HepG2 (cell line): ENCODE data around the gene SPATA32. TPM values are rescaled to one million over a fixed set of nuclear protein-coding genes. Genes with fewer than 3 reads are reported as not detected.

Experiments
- FOXO1 ChIP-seq: sonication (generic); formaldehyde crosslinking; IDR thresholded peaks from 2 replicates; pipeline ENCODE4 v1.4.0; 2020; ENCODE audit warnings: missing genetic modification reagents
- HNRNPLL ChIP-seq: fragments of 200-400 bp; formaldehyde crosslinking; IDR thresholded peaks from 2 replicates; pipeline ENCODE4 v1.6.1; 2017; ENCODE audit warnings: mild to moderate bottlenecking, low read depth, low read length; ENCODE audit not compliant: poor library complexity, severe bottlenecking
- HOXD1 ChIP-seq: sonication (generic); formaldehyde crosslinking; IDR thresholded peaks from 2 replicates; pipeline ENCODE4 v1.5.0; 2020; ENCODE audit warnings: missing genetic modification reagents
- JDP2 ChIP-seq: sonication (generic); formaldehyde crosslinking; IDR thresholded peaks from 2 replicates; pipeline ENCODE4 v1.8.1; 2022; ENCODE audit warnings: missing genetic modification reagents, borderline replicate concordance
- MIER2 ChIP-seq: IDR thresholded peaks from 2 replicates; pipeline ENCODE4 v1.6.1; 2016; ENCODE audit warnings: missing biosample characterization, missing genetic modification reagents
- NCOA5 ChIP-seq: sonication (generic); formaldehyde crosslinking; IDR thresholded peaks from 2 replicates; pipeline ENCODE4 v1.4.0; 2020; ENCODE audit warnings: missing genetic modification reagents
- NR2F1 ChIP-seq, 2 experiments: fragments of 450-650 bp in 1 of 2; formaldehyde crosslinking in 1 of 2; IDR thresholded peaks; 2 replicates each; pipeline versions ENCODE4 v1.5.0 to v1.6.1; 2016 to 2020; ENCODE audit warnings: mild to moderate bottlenecking in 1 of 2, missing compliant biosample characterization in 1 of 2, missing genetic modification reagents in 1 of 2, moderate library complexity in 1 of 2
- ONECUT2 ChIP-seq: sonication (generic); formaldehyde crosslinking; IDR thresholded peaks from 2 replicates; pipeline ENCODE4 v1.4.0; 2020; ENCODE audit warnings: missing genetic modification reagents
- SMC3 ChIP-seq: IDR thresholded peaks from 2 replicates; pipeline ENCODE4 v1.6.1; 2011; ENCODE audit warnings: low read length, improper control_type of control experiment
- TBL1XR1 ChIP-seq: fragments of 150-350 bp; IDR thresholded peaks from 2 replicates; pipeline ENCODE4 v1.6.1; 2014; ENCODE audit warnings: borderline replicate concordance, low read length; ENCODE audit not compliant: partially characterized antibody
- TSC22D2 ChIP-seq: sonication (generic); formaldehyde crosslinking; IDR thresholded peaks from 2 replicates; pipeline ENCODE4 v1.5.1; 2020; ENCODE audit warnings: missing genetic modification reagents, mild to moderate bottlenecking, borderline replicate concordance
- ZKSCAN8 ChIP-seq: IDR thresholded peaks from 2 replicates; pipeline ENCODE4 v1.6.1; 2016; ENCODE audit warnings: borderline replicate concordance, missing genetic modification reagents, missing compliant biosample characterization
- ZNF143 ChIP-seq: sonication (generic); formaldehyde crosslinking; IDR thresholded peaks from 2 replicates; pipeline ENCODE4 v1.4.0; 2020; ENCODE audit warnings: missing genetic modification reagents
- ZNF563 ChIP-seq: sonication (generic); formaldehyde crosslinking; IDR thresholded peaks from 2 replicates; pipeline ENCODE4 v1.8.0; 2022; ENCODE audit warnings: mild to moderate bottlenecking, moderate library complexity, missing genetic modification reagents
- ZNF749 ChIP-seq: sonication (generic); formaldehyde crosslinking; IDR thresholded peaks from 2 replicates; pipeline ENCODE4 v1.8.0; 2022; ENCODE audit warnings: mild to moderate bottlenecking, missing genetic modification reagents, moderate library complexity, borderline replicate concordance
- ZSCAN12 ChIP-seq: sonication (generic); formaldehyde crosslinking; IDR thresholded peaks from 2 replicates; pipeline ENCODE4 v1.9.0; 2021; ENCODE audit warnings: mild to moderate bottlenecking, missing genetic modification reagents
- polyA plus RNA-seq, 8 experiments: library from polyadenylated mRNA; depleted of rRNA in 3 of 8; stranded (reverse) in 7 of 8; unstranded in 1 of 8; fragments of >200 nt; fragmentation: Illumina TruSeq in 4 of 8; extraction: Trizol in 4 of 8; gene quantifications; 2 replicates each; pipeline versions ENCODE4 v1.2.1 to v1.2.3, GENCODE V29; 2011 to 2016; ENCODE audit warnings: low read depth in 4 of 8, missing spikeins in 1 of 8, mixed read lengths in 1 of 8; ENCODE audit not compliant: insufficient read depth in 1 of 8
- total RNA-seq, 5 experiments: library from RNA; depleted of rRNA; stranded (reverse); fragments of >200 nt; fragmentation: Illumina TruSeq; extraction: Trizol; gene quantifications; 2 replicates each; pipeline ENCODE4 v1.2.3, GENCODE V29; 2016; ENCODE audit warnings: low read depth in 1 of 5
- TF ChIP-seq, protein P1 (sequence below): sonication (generic); formaldehyde crosslinking; IDR thresholded peaks from 2 replicates; pipeline ENCODE4 v1.4.0; 2020; ENCODE audit warnings: missing genetic modification reagents
- TF ChIP-seq, protein P2 (sequence below): sonication (generic); formaldehyde crosslinking; IDR thresholded peaks from 2 replicates; pipeline ENCODE4 v1.4.0; 2020; ENCODE audit warnings: missing genetic modification reagents
- TF ChIP-seq, protein P3 (sequence below): sonication (generic); formaldehyde crosslinking; IDR thresholded peaks from 2 replicates; pipeline ENCODE4 v1.5.0; 2020; ENCODE audit warnings: missing genetic modification reagents, mild to moderate bottlenecking, borderline replicate concordance
- TF ChIP-seq, protein P4 (sequence below): sonication (generic); formaldehyde crosslinking; IDR thresholded peaks from 2 replicates; pipeline ENCODE4 v1.8.1; 2023; ENCODE audit warnings: missing genetic modification reagents, mild to moderate bottlenecking, borderline replicate concordance
- TF ChIP-seq, protein P5 (sequence below): sonication (generic); formaldehyde crosslinking; IDR thresholded peaks from 2 replicates; pipeline ENCODE4 v1.4.0; 2020; ENCODE audit warnings: missing genetic modification reagents
- TF ChIP-seq, protein P6 (sequence below): IDR thresholded peaks from 2 replicates; pipeline ENCODE4 v1.6.1; 2016; ENCODE audit warnings: missing compliant biosample characterization, missing genetic modification reagents, borderline replicate concordance

Gene SPATA32
- total and polyA plus RNA-seq, 2 of the 13 experiments (the other 11 are each of a cell fraction or from before 2014, with no cell fraction given), result not detected

DNA sequence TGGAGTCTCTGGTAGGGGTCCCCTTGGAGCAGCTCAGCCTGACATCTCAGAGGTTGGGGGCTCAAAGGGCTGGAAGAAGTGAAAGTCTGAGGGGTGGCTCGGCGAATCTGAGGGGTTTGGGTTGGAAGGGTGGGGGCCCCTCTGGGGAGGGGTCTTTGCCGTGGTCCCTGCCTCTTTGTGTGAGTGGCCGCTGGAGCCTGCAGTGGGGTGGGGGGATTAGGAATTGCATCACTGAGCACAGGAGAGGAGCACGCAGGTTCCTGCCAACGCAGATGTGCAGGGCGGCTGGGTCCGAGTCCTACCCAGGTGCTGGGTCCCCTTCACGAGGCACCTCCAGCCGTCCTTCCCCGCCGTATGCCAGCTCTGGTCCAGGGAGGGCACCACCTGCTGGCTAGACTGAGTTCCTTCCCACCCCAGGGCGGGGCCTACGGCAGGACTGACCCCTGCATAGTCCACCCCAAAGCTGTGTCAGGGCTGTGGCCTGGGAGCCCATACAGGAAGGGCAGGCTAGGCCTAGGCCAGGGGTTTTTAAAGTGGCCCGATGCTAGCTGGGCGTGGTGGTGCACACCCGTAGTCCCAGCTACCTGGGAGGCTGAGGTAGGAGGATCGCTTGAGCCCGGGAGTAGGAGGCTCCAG is 30.3 kb downstream of the SPATA32 start (continued):
- TF ChIP-seq, protein P1, sequence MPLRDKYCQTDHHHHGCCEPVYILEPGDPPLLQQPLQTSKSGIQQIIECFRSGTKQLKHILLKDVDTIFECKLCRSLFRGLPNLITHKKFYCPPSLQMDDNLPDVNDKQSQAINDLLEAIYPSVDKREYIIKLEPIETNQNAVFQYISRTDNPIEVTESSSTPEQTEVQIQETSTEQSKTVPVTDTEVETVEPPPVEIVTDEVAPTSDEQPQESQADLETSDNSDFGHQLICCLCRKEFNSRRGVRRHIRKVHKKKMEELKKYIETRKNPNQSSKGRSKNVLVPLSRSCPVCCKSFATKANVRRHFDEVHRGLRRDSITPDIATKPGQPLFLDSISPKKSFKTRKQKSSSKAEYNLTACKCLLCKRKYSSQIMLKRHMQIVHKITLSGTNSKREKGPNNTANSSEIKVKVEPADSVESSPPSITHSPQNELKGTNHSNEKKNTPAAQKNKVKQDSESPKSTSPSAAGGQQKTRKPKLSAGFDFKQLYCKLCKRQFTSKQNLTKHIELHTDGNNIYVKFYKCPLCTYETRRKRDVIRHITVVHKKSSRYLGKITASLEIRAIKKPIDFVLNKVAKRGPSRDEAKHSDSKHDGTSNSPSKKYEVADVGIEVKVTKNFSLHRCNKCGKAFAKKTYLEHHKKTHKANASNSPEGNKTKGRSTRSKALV (CRISPR knock-in tag), result 0 out of 2 replicates have a peak, but pooled peaks have one; percentile 55
- TF ChIP-seq TSC22D2 (CRISPR knock-in tag), result no peak
- no peak for TF ChIP-seq ZNF563 (CRISPR knock-in tag)
- TF ChIP-seq, protein P2, sequence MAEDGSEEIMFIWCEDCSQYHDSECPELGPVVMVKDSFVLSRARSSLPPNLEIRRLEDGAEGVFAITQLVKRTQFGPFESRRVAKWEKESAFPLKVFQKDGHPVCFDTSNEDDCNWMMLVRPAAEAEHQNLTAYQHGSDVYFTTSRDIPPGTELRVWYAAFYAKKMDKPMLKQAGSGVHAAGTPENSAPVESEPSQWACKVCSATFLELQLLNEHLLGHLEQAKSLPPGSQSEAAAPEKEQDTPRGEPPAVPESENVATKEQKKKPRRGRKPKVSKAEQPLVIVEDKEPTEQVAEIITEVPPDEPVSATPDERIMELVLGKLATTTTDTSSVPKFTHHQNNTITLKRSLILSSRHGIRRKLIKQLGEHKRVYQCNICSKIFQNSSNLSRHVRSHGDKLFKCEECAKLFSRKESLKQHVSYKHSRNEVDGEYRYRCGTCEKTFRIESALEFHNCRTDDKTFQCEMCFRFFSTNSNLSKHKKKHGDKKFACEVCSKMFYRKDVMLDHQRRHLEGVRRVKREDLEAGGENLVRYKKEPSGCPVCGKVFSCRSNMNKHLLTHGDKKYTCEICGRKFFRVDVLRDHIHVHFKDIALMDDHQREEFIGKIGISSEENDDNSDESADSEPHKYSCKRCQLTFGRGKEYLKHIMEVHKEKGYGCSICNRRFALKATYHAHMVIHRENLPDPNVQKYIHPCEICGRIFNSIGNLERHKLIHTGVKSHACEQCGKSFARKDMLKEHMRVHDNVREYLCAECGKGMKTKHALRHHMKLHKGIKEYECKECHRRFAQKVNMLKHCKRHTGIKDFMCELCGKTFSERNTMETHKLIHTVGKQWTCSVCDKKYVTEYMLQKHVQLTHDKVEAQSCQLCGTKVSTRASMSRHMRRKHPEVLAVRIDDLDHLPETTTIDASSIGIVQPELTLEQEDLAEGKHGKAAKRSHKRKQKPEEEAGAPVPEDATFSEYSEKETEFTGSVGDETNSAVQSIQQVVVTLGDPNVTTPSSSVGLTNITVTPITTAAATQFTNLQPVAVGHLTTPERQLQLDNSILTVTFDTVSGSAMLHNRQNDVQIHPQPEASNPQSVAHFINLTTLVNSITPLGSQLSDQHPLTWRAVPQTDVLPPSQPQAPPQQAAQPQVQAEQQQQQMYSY (CRISPR knock-in tag), result no peak
- 0 out of 2 replicates have a peak, but pooled peaks have one; percentile 29 for TF ChIP-seq ZSCAN12 (CRISPR knock-in tag)
- no peak for TF ChIP-seq JDP2
- TF ChIP-seq MIER2 (CRISPR knock-in tag), result no peak
- TF ChIP-seq FOXO1 (CRISPR knock-in tag), result no peak
- TF ChIP-seq TBL1XR1, result no peak
- TF ChIP-seq, protein P3, sequence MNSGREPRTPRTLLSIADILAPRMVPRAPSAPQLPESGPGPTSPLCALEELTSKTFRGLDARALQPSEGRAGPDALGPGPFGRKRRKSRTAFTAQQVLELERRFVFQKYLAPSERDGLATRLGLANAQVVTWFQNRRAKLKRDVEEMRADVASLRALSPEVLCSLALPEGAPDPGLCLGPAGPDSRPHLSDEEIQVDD (CRISPR knock-in tag), result no peak
- TF ChIP-seq NR2F1 (CRISPR knock-in tag; IDR thresholded peaks at IDR 0.05), result no peak; a peak in 1 of 4 replicates
- no peak for TF ChIP-seq ZKSCAN8 (CRISPR knock-in tag)
- TF ChIP-seq ONECUT2 (CRISPR knock-in tag), result peak; percentile 28; the same call in 1 of the 2 replicates
- no peak for TF ChIP-seq NCOA5 (CRISPR knock-in tag)
- no peak for TF ChIP-seq ZNF749 (CRISPR knock-in tag)
- TF ChIP-seq, protein P4, sequence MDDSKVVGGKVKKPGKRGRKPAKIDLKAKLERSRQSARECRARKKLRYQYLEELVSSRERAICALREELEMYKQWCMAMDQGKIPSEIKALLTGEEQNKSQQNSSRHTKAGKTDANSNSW, result no peak; the same call in 1 of the 2 replicates
- TF ChIP-seq, protein P5, sequence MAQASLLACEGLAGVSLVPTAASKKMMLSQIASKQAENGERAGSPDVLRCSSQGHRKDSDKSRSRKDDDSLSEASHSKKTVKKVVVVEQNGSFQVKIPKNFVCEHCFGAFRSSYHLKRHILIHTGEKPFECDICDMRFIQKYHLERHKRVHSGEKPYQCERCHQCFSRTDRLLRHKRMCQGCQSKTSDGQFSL (CRISPR knock-in tag), result peak; percentile 58; the same call in 1 of the 2 replicates
- TF ChIP-seq HOXD1 (CRISPR knock-in tag), result no peak; the same call in 1 of the 2 replicates
- TF ChIP-seq SMC3, result peak; percentile 50; the same call in 1 of the 2 replicates
- TF ChIP-seq, protein P6, sequence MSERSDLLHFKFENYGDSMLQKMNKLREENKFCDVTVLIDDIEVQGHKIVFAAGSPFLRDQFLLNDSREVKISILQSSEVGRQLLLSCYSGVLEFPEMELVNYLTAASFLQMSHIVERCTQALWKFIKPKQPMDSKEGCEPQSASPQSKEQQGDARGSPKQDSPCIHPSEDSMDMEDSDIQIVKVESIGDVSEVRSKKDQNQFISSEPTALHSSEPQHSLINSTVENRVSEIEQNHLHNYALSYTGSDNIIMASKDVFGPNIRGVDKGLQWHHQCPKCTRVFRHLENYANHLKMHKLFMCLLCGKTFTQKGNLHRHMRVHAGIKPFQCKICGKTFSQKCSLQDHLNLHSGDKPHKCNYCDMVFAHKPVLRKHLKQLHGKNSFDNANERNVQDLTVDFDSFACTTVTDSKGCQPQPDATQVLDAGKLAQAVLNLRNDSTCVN (CRISPR knock-in tag), result no peak
- 0 out of 2 replicates have a peak, but pooled peaks have one; percentile 38 for TF ChIP-seq ZNF143 (CRISPR knock-in tag)
- TF ChIP-seq HNRNPLL, result no peak
